Measurements from ENCODE around the gene CLEC4G.

CLEC4G gene

DNA sequence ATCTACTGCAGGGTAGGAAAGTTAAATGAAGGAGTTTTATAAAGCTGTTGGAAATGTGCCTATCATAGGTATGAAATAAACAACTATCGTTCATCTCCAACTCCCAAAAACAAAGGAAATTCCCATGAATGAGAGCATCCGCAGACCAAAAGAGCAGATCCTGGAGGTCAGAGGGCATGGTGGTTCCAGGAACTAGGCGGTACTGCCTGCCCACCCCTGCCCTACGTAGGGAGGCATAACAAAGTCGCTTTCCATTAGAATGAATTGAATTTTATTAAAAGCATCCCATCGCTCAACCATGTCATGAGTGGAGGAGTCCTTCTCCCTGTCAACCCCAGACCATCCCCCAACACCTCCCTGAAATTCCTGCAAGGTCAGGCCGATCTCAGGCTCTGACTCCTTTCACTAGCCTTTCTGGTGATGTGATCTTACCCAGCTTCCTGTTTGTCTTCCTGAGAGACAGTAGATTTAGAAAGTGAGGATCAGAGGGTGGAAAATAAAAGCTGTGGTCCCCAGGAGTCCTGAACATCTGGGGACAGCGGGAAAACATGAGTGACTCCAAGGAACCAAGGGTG lies 30.9 kb upstream of the CLEC4G start, which contains the start of gene CLEC4M:
TSS of gene CLEC4M (plus strand) at position 525 of the 575 bp plus-strand sequence. CDS start at position 549, 24 bp downstream.
- in situ Hi-C loops (cut with HindIII; ENCODE audit: low sequenced_read_pairs), result no loop called here
- H3K4me3 ChIP-seq (ENCODE audit: low read depth, low read length), result no peak within 1 kb of the TSS
- TF ChIP-seq, protein P1, sequence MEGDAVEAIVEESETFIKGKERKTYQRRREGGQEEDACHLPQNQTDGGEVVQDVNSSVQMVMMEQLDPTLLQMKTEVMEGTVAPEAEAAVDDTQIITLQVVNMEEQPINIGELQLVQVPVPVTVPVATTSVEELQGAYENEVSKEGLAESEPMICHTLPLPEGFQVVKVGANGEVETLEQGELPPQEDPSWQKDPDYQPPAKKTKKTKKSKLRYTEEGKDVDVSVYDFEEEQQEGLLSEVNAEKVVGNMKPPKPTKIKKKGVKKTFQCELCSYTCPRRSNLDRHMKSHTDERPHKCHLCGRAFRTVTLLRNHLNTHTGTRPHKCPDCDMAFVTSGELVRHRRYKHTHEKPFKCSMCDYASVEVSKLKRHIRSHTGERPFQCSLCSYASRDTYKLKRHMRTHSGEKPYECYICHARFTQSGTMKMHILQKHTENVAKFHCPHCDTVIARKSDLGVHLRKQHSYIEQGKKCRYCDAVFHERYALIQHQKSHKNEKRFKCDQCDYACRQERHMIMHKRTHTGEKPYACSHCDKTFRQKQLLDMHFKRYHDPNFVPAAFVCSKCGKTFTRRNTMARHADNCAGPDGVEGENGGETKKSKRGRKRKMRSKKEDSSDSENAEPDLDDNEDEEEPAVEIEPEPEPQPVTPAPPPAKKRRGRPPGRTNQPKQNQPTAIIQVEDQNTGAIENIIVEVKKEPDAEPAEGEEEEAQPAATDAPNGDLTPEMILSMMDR (IDR thresholded peaks at IDR 0.05; ENCODE audit: low read depth, low read length), result no peak

DNA sequence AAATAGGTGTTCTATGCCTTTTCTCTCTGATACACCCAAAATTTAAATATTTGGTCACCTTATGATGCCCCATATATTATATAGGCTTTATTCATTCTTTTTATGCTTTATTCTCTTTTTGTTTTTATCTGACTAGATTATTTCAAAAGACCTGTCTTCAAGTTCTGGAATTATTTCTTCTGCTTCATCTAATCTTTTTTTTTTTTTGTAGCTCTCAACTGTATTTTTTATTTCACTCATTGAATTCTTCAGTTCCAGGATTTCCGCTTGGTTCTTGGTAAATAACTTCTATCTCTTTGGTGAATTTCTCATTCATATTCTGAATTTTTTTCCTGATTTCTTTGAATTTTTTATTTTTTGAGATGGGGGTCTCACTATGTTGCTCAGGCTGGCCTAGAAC lies 27.2 kb upstream of the CLEC4G start:
- in situ Hi-C loops (cut with HindIII; ENCODE audit: low sequenced_read_pairs), result no loop called here
- TF ChIP-seq, protein P1 (IDR thresholded peaks at IDR 0.05; ENCODE audit: low read depth, low read length), result no peak
- no peak for DNase-seq (ENCODE audit: low read depth, low spot score)
- no peak overlapping the region for H3K4me3 ChIP-seq (ENCODE audit: low read depth, low read length)

More for the DNA sequence above, 30.9 kb upstream of the CLEC4G start, which contains the start of gene CLEC4M:
- no peak for DNase-seq (ENCODE audit: low read depth, low spot score)

DNA sequence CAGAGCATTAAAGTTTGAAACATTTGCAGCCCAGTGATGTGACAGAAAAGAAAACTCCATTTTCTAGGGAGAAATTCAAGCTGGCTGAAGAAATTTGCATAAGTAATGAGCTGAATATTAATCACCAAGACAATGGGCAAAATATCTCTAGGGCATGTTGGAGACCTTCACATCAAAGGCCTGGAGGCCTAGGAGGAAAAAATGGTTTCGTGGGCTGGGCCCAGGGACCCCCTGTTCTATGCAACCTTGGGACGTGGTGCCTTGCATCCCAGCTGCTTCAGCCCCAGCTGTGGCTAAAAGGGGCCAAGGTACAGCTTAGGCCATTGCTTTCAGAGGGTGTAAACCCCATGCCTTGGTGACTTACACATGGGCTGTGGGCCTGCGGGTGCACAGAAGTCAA lies 25.4 kb upstream of the CLEC4G start:
- TF ChIP-seq, protein P1 (IDR thresholded peaks at IDR 0.05; ENCODE audit: low read depth, low read length), result no peak
- in situ Hi-C loops (cut with HindIII; ENCODE audit: low sequenced_read_pairs), result no loop called here
- DNase-seq (ENCODE audit: low read depth, low spot score), result no peak
- H3K4me3 ChIP-seq (ENCODE audit: low read depth, low read length), result no peak overlapping the region

DNA sequence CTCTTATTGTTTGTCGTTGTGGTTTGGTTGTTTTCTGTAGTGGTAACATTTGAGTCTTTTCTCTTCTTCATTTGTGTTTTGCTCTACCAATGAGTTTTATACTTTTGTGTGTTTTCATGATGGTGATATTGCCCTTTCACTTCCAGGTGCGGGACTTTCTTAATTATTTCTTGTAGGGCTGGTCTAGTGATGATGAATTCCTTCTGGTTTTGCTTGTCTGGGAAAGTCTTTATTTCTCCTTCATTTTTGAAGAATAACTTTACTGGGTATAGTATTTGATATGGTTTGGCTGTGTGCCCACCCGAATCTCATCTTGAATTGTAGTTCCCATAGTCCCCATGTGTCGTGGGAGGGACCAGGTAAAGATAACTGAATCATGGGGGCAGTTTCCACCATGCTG lies 24.3 kb upstream of the CLEC4G start:
- no peak for DNase-seq (ENCODE audit: low read depth, low spot score)
- no peak overlapping the region for H3K4me3 ChIP-seq (ENCODE audit: low read depth, low read length)
- in situ Hi-C loops (cut with HindIII; ENCODE audit: low sequenced_read_pairs), result no loop called here
- TF ChIP-seq, protein P1 (IDR thresholded peaks at IDR 0.05; ENCODE audit: low read depth, low read length), result no peak

DNA sequence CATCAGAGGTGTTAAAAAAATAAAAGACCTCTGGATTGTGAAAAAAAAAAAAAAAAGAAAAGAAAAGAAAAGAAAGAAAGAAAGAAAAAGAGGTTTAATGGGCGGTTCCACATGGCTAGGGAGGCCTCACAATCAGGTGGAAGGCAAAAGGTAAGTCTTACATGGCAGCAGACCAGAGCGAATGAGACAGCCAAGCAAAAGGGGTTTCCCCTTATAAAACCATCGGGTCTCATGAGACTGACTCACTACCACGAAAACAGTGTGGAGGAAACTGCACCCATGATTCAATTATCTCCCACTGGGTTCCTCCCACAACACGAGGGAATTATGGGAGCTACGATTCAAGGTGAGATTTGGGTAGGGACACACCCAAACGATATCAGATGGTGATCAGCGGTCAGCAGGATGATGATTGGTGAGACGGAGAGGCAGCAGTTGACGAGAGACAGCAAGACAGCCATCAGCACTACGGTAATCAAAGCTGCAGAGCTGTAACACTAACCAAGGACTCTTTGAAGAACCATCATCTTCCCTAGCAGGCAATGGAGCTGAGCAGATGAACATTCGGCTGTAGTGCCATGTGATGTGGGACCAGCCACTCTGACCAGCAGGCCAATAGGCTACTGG lies 19.4 kb upstream of the CLEC4G start:
- in situ Hi-C loops (cut with HindIII; ENCODE audit: low sequenced_read_pairs), result no loop called here
- TF ChIP-seq, protein P1 (IDR thresholded peaks at IDR 0.05; ENCODE audit: low read depth, low read length), result no peak
- no peak overlapping the region for H3K4me3 ChIP-seq (ENCODE audit: low read depth, low read length)
- no peak for DNase-seq (ENCODE audit: low read depth, low spot score)

DNA sequence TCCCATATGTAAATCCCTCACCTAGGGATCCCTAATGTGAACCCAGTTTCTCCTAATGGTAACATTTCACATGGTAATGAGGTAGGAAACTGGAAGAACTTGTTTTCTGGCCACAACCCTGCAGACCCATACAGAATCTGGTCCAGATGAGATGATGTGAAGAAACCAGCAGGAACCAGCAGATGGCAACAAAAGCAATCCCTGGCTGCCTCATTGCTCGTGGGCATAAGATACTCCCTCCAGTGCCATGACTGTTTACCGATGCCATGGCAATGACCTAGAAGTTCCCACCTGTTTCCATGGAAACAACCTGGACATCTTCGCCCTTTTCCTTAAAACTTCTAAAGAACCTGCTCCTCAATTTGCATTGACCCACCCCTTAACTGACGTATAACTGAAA lies 16.8 kb upstream of the CLEC4G start:
- in situ Hi-C loops (cut with HindIII; ENCODE audit: low sequenced_read_pairs), result no loop called here
- TF ChIP-seq, protein P1 (IDR thresholded peaks at IDR 0.05; ENCODE audit: low read depth, low read length), result no peak
- no peak overlapping the region for H3K4me3 ChIP-seq (ENCODE audit: low read depth, low read length)
- no peak for DNase-seq (ENCODE audit: low read depth, low spot score)

Measured in astrocyte of the spinal cord (primary cell).